Thyroid gland (tissue), 4 donors: ENCODE measurements around the gene NDUFS7. TPM values are rescaled to one million over a fixed set of nuclear protein-coding genes. Genes with fewer than 3 reads are reported as not detected.
A peak's percentile ranks its signal among the peaks of the same experiment; 100 is the strongest.

Experiments
- DNase-seq, 2 donors: peaks; one replicate each; pipeline ENCODE4 v3.0.0-alpha.2; 2019
- H3K27ac ChIP-seq, 3 donors: fragments of 200-600 bp; sonication (generic); 1 replicate in 2 of 3; 2 replicates in 1 of 3; pipeline ENCODE4 v1.5.1; 2016 to 2019; ENCODE audit warnings: mild to moderate bottlenecking in 1 of 3, moderate library complexity in 1 of 3
- H3K27me3 ChIP-seq: fragments of 200-600 bp; sonication (generic); one replicate; pipeline ENCODE4 v1.5.1; 2019
- H3K36me3 ChIP-seq, 2 donors: fragments of 200-600 bp; sonication (generic); one replicate each; pipeline ENCODE4 v1.5.1; 2016 to 2019
- H3K4me1 ChIP-seq, 2 donors: fragments of 200-600 bp; sonication (generic); one replicate each; pipeline ENCODE4 v1.5.1; 2017 to 2019
- H3K4me3 ChIP-seq, 3 donors: fragments of 200-600 bp; sonication (generic); replicated peaks in 1 of 3; 1 replicate in 2 of 3; 2 replicates in 1 of 3; pipeline ENCODE4 v1.5.1; 2016; ENCODE audit warnings: mild to moderate bottlenecking in 1 of 3
- H3K9me3 ChIP-seq: fragments of 200-600 bp; sonication (generic); one replicate; pipeline ENCODE4 v1.5.1; 2017
- CTCF ChIP-seq, 6 experiments: fragments of 200-600 bp in 3 of 6; fragments of 450-650 bp in 3 of 6; sonication (generic) in 3 of 6; IDR thresholded peaks; one replicate each; pipeline ENCODE4 v1.5.1; 2016 to 2019; ENCODE audit warnings: antibody characterized with exemption in 6 of 6, mild to moderate bottlenecking in 2 of 6, inconsistent platforms in 1 of 6, moderate library complexity in 1 of 6
- POLR2A ChIP-seq, 2 donors: fragments of 450-650 bp; IDR thresholded peaks; one replicate each; pipeline ENCODE4 v1.6.1; 2017; ENCODE audit warnings: antibody characterized with exemption in 2 of 2, mild to moderate bottlenecking in 2 of 2, moderate library complexity in 1 of 2
- WGBS, 2 donors: methylation state at CpG; one replicate each; pipeline ENCODE4 v1.1.5; 2017; 5-methylcytosine and 5-hydroxymethylcytosine counted together
- intact Hi-C: fragments of 100-400 bp; cut with DNase I; formaldehyde crosslinking; loops from one replicate; pipeline ENCODE4 v1.15.1; 2023
- total RNA-seq, 4 donors: library from RNA; depleted of rRNA; stranded (reverse); fragments of >200 nt; gene quantifications; one replicate each; pipeline ENCODE4 v1.2.3, GENCODE V29; 2016

The NDUFS7 gene
- total RNA-seq, 4 donors from 2014 or later: 75.2 to 185 (median 108) TPM

DNA sequence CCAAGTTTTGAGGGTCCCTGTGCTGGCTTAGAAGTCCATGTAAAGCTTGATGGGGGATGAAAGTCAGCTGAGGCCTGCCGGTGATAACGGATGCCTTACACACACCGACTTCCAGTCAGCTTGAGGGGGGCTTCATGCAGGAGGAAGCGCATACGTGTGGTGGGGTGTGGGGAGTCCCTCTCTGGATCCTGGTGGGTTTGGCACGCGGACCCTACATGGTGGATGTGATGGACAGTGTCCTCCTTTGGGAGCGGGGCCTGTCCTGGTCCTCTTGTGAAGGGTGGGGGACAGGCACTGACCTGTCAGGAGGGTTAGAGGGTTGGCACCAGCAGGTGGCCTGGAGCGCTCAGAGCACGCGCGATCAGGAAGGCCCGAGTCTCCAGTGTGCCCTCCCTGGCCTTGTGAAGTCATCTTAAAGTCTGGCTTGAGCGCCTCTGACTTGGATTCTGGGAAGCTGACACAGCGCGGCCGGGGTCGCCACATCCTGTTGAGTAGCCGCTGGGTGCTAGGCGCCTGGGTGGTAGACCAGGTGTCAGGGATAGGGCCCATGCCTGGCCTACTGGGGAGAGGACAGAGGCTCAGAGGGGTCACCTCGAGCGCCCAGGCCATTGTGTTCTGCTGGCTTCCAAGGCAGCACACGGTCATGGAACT, 26.6 kb downstream of the NDUFS7 start:
- H3K27me3 ChIP-seq: no peaks in the 10 kb centered on the region
- TF ChIP-seq POLR2A (IDR thresholded peaks at IDR 0.05): no peak
- TF ChIP-seq CTCF (IDR thresholded peaks at IDR 0.05): no peak
- peak; percentile 55 to 61 for DNase-seq
- intact Hi-C loops: no loop called here
- H3K4me1 ChIP-seq: peaks cover 35 to 54% of the 10 kb centered on the region in 2 donors
- H3K36me3 ChIP-seq: no peaks in the 10 kb centered on the region
- H3K4me3 ChIP-seq: peak overlapping the region in 1 of 3 donors; percentile 99
- no peaks in the 10 kb centered on the region for H3K9me3 ChIP-seq
- peak overlapping the region in 1 of 3 donors; percentile 17 for H3K27ac ChIP-seq
- WGBS, 2 donors: 70 to 76% methylated on average over 11 to 23 of the region's 23 CpGs

DNA sequence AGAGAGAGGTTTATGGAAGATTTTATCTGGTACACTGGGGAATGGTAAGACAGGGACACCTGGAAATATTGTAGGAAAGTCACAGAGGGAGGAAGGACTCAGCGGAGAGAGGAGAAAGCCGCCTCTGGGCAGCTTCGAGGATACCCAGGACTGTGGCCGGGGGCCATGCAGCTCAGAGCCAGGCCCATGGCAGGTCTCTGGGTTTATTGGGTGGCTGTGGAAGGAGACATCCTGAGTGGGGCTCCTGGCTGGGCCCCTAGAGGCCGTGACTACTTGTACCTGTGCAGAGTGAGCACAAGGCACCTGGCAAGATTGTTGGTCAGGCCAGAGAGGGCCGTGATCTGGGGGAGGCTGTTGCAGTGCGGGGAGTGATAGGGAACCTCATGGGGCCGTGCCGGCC, 27.1 kb downstream of the NDUFS7 start:
- DNase-seq: no peak
- Histone ChIP-seq H3K4me1 (peaks cover 40 to 59% of the 10 kb centered on the region in 2 donors), H3K9me3 (no peaks in the 10 kb centered on the region), H3K36me3 (no peaks in the 10 kb centered on the region), H3K27ac (peak overlapping the region in 1 of 3 donors; percentile 28), H3K27me3 (no peaks in the 10 kb centered on the region), H3K4me3 (no peak overlapping the region)
- intact Hi-C loops: no loop called here
- WGBS, 2 donors: 80 to 90% methylated on average over 9 of the region's 9 CpGs
- TF ChIP-seq CTCF (IDR thresholded peaks at IDR 0.05): no peak
- TF ChIP-seq POLR2A (IDR thresholded peaks at IDR 0.05): no peak

DNA sequence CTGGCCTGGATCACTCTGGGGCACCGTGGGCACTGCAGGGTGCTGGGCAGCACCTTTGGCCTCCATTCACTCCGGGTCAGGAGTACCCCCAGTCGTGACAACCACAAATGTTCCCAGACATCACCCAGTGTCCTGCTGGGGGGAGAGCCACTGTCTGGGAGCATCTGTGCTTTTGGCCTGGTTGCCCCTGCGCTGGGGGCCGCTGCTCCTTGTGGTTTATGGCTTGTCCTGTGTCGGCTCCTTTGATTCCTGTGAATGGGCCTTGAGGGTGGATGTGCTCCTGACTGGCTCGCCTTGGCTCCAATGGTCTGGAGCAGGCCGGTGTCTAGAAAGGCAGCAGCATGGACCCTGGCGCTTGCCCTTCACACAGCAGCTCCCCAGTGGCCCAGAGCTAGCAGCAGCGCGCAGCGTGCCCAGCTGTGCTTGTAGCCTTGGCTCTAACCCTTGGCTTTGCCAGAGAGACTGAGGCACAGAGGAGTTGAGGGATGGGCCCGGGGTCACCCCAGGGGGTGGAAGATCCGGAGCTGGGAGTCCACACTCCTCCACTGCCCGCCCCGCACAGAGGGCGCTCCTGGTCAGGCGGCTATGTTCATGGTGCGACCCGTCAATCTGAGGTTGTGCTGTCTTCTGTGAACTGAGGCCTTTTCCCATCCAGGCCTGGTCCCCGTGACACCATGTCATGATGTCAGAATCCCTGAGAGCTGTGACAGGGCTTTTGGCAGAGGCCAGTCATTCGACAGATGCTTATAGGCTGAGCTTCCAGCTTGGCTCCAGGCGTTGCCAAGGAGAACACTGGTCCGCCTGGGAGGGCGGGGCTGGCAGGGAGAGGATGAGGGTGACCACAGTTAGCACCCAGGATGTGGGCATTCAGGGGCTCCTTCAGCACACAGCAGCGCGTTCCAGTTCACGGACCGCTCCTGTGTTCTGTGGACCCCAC, 27.8 kb downstream of the NDUFS7 start:
- 78 to 87% methylated on average over 19 to 21 of the region's 29 CpGs for WGBS, 2 donors
- Histone ChIP-seq H3K27me3 (no peaks in the 10 kb centered on the region), H3K36me3 (no peaks in the 10 kb centered on the region), H3K9me3 (no peaks in the 10 kb centered on the region), H3K27ac (peak overlapping the region in 1 of 3 donors; percentile 28), H3K4me1 (peaks cover 47 to 63% of the 10 kb centered on the region in 2 donors), H3K4me3 (no peak overlapping the region)
- no peak for DNase-seq
- intact Hi-C loops: no loop called here
- TF ChIP-seq CTCF (IDR thresholded peaks at IDR 0.05): no peak

DNA sequence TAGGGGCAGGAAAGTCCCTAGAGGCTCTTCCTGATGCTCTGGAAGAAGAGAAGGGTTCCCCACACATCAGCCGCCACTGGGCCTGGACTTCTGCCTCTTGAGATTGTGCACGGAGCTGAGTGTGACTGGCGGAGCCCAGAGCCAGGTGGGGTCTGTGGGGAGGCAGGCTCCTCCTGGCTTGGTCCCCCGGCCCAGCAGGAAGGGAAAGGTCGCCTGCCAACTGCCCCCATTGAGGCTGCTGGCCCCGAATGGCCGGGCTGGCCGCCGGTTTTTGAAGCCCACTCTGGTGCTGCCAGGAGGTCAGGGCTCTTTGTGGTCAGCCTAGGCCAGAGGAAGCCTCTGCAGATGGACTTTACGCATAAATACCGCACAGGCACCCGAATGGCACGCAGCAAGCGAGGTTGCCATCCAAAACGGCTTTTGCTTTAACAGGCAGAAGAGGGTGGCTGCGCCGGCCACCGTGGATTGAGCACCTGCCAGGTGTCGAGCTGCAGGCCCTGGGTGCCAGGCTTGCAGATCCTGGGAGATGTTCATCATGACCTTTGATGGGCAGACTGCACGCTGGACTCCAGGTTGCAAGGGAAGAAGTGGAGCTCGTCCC, 28.7 kb downstream of the NDUFS7 start:
- no peak overlapping the region for H3K27ac ChIP-seq
- intact Hi-C loops: no loop called here
- H3K9me3 ChIP-seq: no peaks in the 10 kb centered on the region
- H3K36me3 ChIP-seq: no peaks in the 10 kb centered on the region
- TF ChIP-seq CTCF (IDR thresholded peaks at IDR 0.05): no peak
- TF ChIP-seq POLR2A (IDR thresholded peaks at IDR 0.05): no peak
- no peak for DNase-seq
- H3K4me1 ChIP-seq: peaks cover 56 to 70% of the 10 kb centered on the region in 2 donors
- no peaks in the 10 kb centered on the region for H3K27me3 ChIP-seq
- 71 to 80% methylated on average over 14 of the region's 21 CpGs for WGBS, 2 donors
- H3K4me3 ChIP-seq: no peak overlapping the region
